Measurements from ENCODE around the gene ADNP.
"Not testable (repeated sequence)": the region's sequence is repeated elsewhere in the genome, so short reads cannot be mapped to it uniquely, and the experiment has no call there.

Gene ADNP

GRCh38 chr20:50931306-50932015 lies at the start of gene ADNP:
TSS of gene ADNP (minus strand) at chr20:50931437. CDS start at chr20:50903996, 27,441 bp downstream.
- DNase-seq = peak; percentile 92

GRCh38 chr20:50980071-50980681 lies 48.9 kb upstream of the ADNP start:
- no peak for DNase-seq

- not testable (repeated sequence) for DNase-seq
These were observed 47.3 kb upstream of the ADNP start for GRCh38 chr20:50978533-50978932.

- DNase-seq = no peak
These were observed 46.1 kb upstream of the ADNP start for GRCh38 chr20:50977066-50978021.

GRCh38 chr20:50975701-50976330 lies 44.6 kb upstream of the ADNP start:
- DNase-seq = no peak

- DNase-seq = no peak
These were observed 38.7 kb upstream of the ADNP start for GRCh38 chr20:50969912-50970311.

GRCh38 chr20:50969435-50969834 lies 38.2 kb upstream of the ADNP start:
- no peak for DNase-seq

- DNase-seq = no peak
These were observed 37.1 kb upstream of the ADNP start for GRCh38 chr20:50968289-50968688.

- no peak for DNase-seq
These were observed 36.3 kb upstream of the ADNP start for GRCh38 chr20:50967586-50967985.

- no peak for DNase-seq
These were observed 28.4 kb upstream of the ADNP start for GRCh38 chr20:50959543-50960126.

- DNase-seq = peak; percentile 94
These were observed 27.6 kb upstream of the ADNP start, which contains the start of gene MOCS3 for GRCh38 chr20:50958615-50959542. TSS of gene MOCS3 (plus strand) at chr20:50958818. CDS start at chr20:50958843, 25 bp downstream.

GRCh38 chr20:50957798-50958614 lies 26.8 kb upstream of the ADNP start, which contains the start of gene DPM1:
TSS of gene DPM1 (minus strand) at chr20:50958532. CDS start at chr20:50958523, 9 bp downstream.
- DNase-seq = no peak

- no peak for DNase-seq
These were observed 26.0 kb upstream of the ADNP start for GRCh38 chr20:50957276-50957675.

- no peak for DNase-seq
These were observed 22.6 kb upstream of the ADNP start for GRCh38 chr20:50953821-50954220.

GRCh38 chr20:50953196-50953595 lies 22.0 kb upstream of the ADNP start:
- no peak for DNase-seq

- no peak for DNase-seq
These were observed 17.0 kb upstream of the ADNP start for GRCh38 chr20:50948132-50948785.

GRCh38 chr20:50943069-50943468 lies 11.8 kb upstream of the ADNP start:
- no peak for DNase-seq

- no peak for DNase-seq
These were observed 2.4 kb upstream of the ADNP start for GRCh38 chr20:50933589-50933988.

- DNase-seq = no peak
These were observed 1.5 kb upstream of the ADNP start for GRCh38 chr20:50932691-50933280.

All from KG1 (cell line).